ENCODE results near the gene FBLN1.

DNA sequence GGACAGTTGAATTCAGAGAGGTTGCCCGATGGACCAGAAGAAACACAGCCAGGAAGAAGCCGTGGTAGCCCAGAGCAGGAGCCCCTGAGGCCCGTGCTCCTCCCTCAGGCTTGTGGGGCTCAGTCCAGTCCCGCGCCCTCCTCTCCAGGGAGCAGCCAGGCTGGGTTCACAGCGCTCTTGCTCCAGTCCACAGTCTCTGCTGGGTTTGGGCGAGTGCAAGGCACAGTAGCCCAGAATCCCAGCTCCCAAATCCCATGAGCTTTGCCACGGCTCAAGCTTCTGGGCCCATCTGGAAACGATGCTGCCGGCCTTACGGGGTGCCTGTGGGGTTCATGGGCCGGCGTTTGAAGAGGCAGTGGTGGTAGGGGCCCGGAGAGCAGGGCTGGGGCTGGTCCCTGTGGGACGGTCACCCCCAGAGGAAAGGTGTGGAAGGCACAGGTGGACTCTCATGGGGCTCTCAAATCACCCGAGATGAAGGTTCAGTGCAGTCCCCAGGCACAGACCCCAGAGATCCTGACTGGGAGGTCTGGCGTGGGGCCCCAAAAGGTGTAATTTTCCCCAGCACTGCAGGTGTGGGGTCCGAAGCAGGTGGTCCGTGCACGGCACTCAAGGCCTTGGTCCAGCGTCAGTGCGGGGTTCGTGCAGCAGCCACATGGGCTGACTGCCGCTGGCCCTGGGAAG lies 138.4 kb downstream of the FBLN1 start:
- no peak for TF ChIP-seq EZH2 (IDR thresholded peaks at IDR 0.05; ENCODE audit: borderline replicate concordance, low read length)
- TF ChIP-seq, protein P1, sequence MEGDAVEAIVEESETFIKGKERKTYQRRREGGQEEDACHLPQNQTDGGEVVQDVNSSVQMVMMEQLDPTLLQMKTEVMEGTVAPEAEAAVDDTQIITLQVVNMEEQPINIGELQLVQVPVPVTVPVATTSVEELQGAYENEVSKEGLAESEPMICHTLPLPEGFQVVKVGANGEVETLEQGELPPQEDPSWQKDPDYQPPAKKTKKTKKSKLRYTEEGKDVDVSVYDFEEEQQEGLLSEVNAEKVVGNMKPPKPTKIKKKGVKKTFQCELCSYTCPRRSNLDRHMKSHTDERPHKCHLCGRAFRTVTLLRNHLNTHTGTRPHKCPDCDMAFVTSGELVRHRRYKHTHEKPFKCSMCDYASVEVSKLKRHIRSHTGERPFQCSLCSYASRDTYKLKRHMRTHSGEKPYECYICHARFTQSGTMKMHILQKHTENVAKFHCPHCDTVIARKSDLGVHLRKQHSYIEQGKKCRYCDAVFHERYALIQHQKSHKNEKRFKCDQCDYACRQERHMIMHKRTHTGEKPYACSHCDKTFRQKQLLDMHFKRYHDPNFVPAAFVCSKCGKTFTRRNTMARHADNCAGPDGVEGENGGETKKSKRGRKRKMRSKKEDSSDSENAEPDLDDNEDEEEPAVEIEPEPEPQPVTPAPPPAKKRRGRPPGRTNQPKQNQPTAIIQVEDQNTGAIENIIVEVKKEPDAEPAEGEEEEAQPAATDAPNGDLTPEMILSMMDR (conservative IDR thresholded peaks at IDR 0.05 in 1 of 2, IDR thresholded peaks at IDR 0.05 in 1 of 2; ENCODE audit: extremely low read depth in 1 of 2, insufficient read depth in 1 of 2, low read depth in 1 of 2, low read length in 2 of 2) = no peak
